Liver (tissue), 9 donors: ENCODE results near the gene ODC1. TPM values are rescaled to one million over a fixed set of nuclear protein-coding genes. Genes with fewer than 3 reads are reported as not detected.

ENCODE experiments used
- DNase-seq: peaks from one replicate; pipeline ENCODE4 v3.0.0-alpha.2; 2017; ENCODE audit warnings: low spot score
- H3K27ac ChIP-seq, 2 donors: one replicate each; pipeline ENCODE4 v1.7.0; 2013; ENCODE audit warnings: inconsistent platforms in 2 of 2, low read length in 2 of 2, control low read depth in 1 of 2, low read depth in 1 of 2, mild to moderate bottlenecking in 1 of 2
- H3K27me3 ChIP-seq, 4 donors: one replicate each; pipeline versions ENCODE4 v1.6.1 to v1.7.0; 2013; ENCODE audit warnings: low read length in 3 of 4, inconsistent platforms in 1 of 4, mild to moderate bottlenecking in 1 of 4, moderate library complexity in 1 of 4; ENCODE audit not compliant: control insufficient read depth in 4 of 4, insufficient read depth in 4 of 4
- H3K36me3 ChIP-seq, 4 donors: one replicate each; pipeline versions ENCODE4 v1.6.1 to v1.7.0; 2013; ENCODE audit warnings: low read length in 3 of 4, mild to moderate bottlenecking in 3 of 4, low read depth in 1 of 4, moderate library complexity in 1 of 4; ENCODE audit not compliant: control insufficient read depth in 4 of 4, insufficient read depth in 3 of 4
- H3K4me1 ChIP-seq, 4 donors: one replicate each; pipeline versions ENCODE4 v1.6.1 to v1.7.0; 2013; ENCODE audit warnings: low read length in 3 of 4, mild to moderate bottlenecking in 3 of 4, moderate library complexity in 1 of 4; ENCODE audit not compliant: control insufficient read depth in 4 of 4, insufficient read depth in 4 of 4
- H3K4me3 ChIP-seq, 3 donors: one replicate each; pipeline versions ENCODE4 v1.6.1 to v1.7.0; 2013; ENCODE audit warnings: low read length in 3 of 3, control low read depth in 1 of 3, low read depth in 1 of 3, mild to moderate bottlenecking in 1 of 3
- H3K9ac ChIP-seq, 2 donors: one replicate each; pipeline ENCODE4 v1.7.0; 2013; ENCODE audit warnings: low read length in 2 of 2, mild to moderate bottlenecking in 2 of 2, moderate library complexity in 2 of 2, control low read depth in 1 of 2, low read depth in 1 of 2
- H3K9me3 ChIP-seq, 4 donors: one replicate each; pipeline versions ENCODE4 v1.6.1 to v1.7.0; 2013; ENCODE audit warnings: low read length in 3 of 4; ENCODE audit not compliant: control insufficient read depth in 4 of 4
- EGR1 ChIP-seq, 2 donors: IDR thresholded peaks; 2 replicates each; pipeline ENCODE4 v1.6.1; 2016 to 2018; ENCODE audit warnings: antibody characterized with exemption in 2 of 2, low read depth in 2 of 2
- FOXA1 ChIP-seq: IDR thresholded peaks from 2 replicates; pipeline ENCODE4 v1.6.1; 2016; ENCODE audit warnings: antibody characterized with exemption
- FOXA2 ChIP-seq: IDR thresholded peaks from 2 replicates; pipeline ENCODE4 v1.6.1; 2016; ENCODE audit warnings: antibody characterized with exemption
- GABPA ChIP-seq, 2 donors: IDR thresholded peaks in 1 of 2; conservative IDR thresholded peaks in 1 of 2; 2 replicates each; pipeline ENCODE4 v1.6.1; 2016; ENCODE audit warnings: antibody characterized with exemption in 2 of 2, mild to moderate bottlenecking in 1 of 2, moderate library complexity in 1 of 2
- HNF4A ChIP-seq, 2 donors: conservative IDR thresholded peaks; 2 replicates each; pipeline ENCODE4 v1.6.1; 2016; ENCODE audit warnings: antibody characterized with exemption in 2 of 2, mild to moderate bottlenecking in 2 of 2
- HNF4G ChIP-seq: IDR thresholded peaks from 2 replicates; pipeline ENCODE4 v1.6.1; 2016; ENCODE audit warnings: antibody characterized with exemption
- JUND ChIP-seq, 2 donors: IDR thresholded peaks; 2 replicates each; pipeline ENCODE4 v1.6.1; 2016; ENCODE audit warnings: antibody characterized with exemption in 2 of 2
- NR2F2 ChIP-seq: IDR thresholded peaks from 2 replicates; pipeline ENCODE4 v1.6.1; 2016; ENCODE audit warnings: antibody characterized with exemption
- RAD21 ChIP-seq, 2 donors: IDR thresholded peaks; 2 replicates each; pipeline ENCODE4 v1.6.1; 2016; ENCODE audit warnings: antibody characterized with exemption in 2 of 2, mild to moderate bottlenecking in 2 of 2
- SP1 ChIP-seq: IDR thresholded peaks from 2 replicates; pipeline ENCODE4 v1.6.1; 2018; ENCODE audit warnings: antibody characterized with exemption, mild to moderate bottlenecking
- YY1 ChIP-seq: IDR thresholded peaks from 2 replicates; pipeline ENCODE4 v1.6.1; 2016; ENCODE audit warnings: antibody characterized with exemption, mild to moderate bottlenecking
- WGBS: extraction: QIAGEN DNeasy Blood & Tissue Kit; methylation state at CpG from one replicate; pipeline ENCODE4 v1.1.7; 2013; 5-methylcytosine and 5-hydroxymethylcytosine counted together
- polyA plus RNA-seq, 2 donors: library from polyadenylated mRNA; stranded (reverse) in 1 of 2; unstranded in 1 of 2; fragments of 200-250 nt in 1 of 2; fragments of >200 nt in 1 of 2; fragmentation: Nextera tagmentation in 1 of 2; extraction: Ambion mirVana in 1 of 2; gene quantifications; one replicate each; pipeline versions ENCODE4 v1.2.1 to v1.2.3, GENCODE V29; 2013 to 2015
- total RNA-seq, 2 donors: library from RNA; depleted of rRNA; stranded (reverse); fragments of >200 nt; gene quantifications; one replicate each; pipeline ENCODE4 v1.2.3, GENCODE V29; 2014
- TF ChIP-seq, protein P1 (sequence below): IDR thresholded peaks from 2 replicates; pipeline ENCODE4 v1.6.1; 2016; ENCODE audit warnings: antibody characterized with exemption
- TF ChIP-seq, protein P2 (sequence below): fragments of 150-350 bp; IDR thresholded peaks from 2 replicates; pipeline ENCODE4 v1.5.1; 2017; ENCODE audit warnings: improper control_type of control experiment, low read depth, low read length; ENCODE audit not compliant: missing input control
- TF ChIP-seq, protein P3 (sequence below): IDR thresholded peaks from 2 replicates; pipeline ENCODE4 v1.6.1; 2016; ENCODE audit warnings: antibody characterized with exemption
- TF ChIP-seq, protein P4 (sequence below): IDR thresholded peaks from 2 replicates; pipeline ENCODE4 v1.6.1; 2016; ENCODE audit warnings: antibody characterized with exemption, mild to moderate bottlenecking
- TF ChIP-seq, protein P5 (sequence below): IDR thresholded peaks from 2 replicates; pipeline ENCODE4 v1.6.1; 2016; ENCODE audit warnings: antibody characterized with exemption
- donor health status: healthy.
- donor health status: healthy.
- donor health status: healthy.
- donor health status: healthy.
- donor health status: healthy.

ODC1 gene
- total and polyA plus RNA-seq, 4 donors, result 8.3 to 75.8 (median 48.1) TPM

DNA sequence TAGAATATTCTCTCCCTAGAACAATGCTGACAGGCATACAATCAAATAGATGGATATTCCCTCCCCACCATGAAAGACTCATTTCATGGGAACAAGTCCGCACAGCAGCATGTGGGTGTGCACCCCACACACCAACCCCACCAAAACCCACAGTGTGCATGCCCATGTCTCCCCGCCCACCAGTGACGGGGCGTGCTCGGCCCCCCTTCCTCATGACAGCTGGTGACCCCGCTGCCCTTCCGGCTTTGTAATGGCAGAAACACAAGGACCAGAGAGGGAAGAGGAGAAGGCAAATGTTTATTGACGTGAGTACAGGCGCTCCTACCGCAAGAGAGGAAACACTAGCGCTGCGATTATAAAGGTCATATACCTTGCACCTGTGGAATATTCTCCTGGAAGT, 30.8 kb upstream of the ODC1 start:
- no peak for DNase-seq
- peaks cover 0 to 2% (median 0%) of the 10 kb centered on the region in 4 donors for H3K4me1 ChIP-seq
- H3K9me3 ChIP-seq, result no peaks in the 10 kb centered on the region
- no peak overlapping the region for H3K9ac ChIP-seq
- H3K27me3 ChIP-seq, result no peaks in the 10 kb centered on the region
- TF ChIP-seq HNF4G (no peak), NR2F2 (no peak), JUND (IDR thresholded peaks at IDR 0.05) (no peak), EGR1 (IDR thresholded peaks at IDR 0.05; ENCODE audit: low read depth in 2 of 2) (no peak), YY1 (no peak), HNF4A (conservative IDR thresholded peaks at IDR 0.05) (no peak), FOXA2 (no peak), FOXA1 (no peak), GABPA (IDR thresholded peaks at IDR 0.05 in 1 of 2, conservative IDR thresholded peaks at IDR 0.05 in 1 of 2) (no peak), SP1 (no peak), RAD21 (IDR thresholded peaks at IDR 0.05) (no peak)
- TF ChIP-seq, protein P1, sequence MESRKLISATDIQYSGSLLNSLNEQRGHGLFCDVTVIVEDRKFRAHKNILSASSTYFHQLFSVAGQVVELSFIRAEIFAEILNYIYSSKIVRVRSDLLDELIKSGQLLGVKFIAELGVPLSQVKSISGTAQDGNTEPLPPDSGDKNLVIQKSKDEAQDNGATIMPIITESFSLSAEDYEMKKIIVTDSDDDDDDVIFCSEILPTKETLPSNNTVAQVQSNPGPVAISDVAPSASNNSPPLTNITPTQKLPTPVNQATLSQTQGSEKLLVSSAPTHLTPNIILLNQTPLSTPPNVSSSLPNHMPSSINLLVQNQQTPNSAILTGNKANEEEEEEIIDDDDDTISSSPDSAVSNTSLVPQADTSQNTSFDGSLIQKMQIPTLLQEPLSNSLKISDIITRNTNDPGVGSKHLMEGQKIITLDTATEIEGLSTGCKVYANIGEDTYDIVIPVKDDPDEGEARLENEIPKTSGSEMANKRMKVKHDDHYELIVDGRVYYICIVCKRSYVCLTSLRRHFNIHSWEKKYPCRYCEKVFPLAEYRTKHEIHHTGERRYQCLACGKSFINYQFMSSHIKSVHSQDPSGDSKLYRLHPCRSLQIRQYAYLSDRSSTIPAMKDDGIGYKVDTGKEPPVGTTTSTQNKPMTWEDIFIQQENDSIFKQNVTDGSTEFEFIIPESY, result no peak
- TF ChIP-seq, protein P2, sequence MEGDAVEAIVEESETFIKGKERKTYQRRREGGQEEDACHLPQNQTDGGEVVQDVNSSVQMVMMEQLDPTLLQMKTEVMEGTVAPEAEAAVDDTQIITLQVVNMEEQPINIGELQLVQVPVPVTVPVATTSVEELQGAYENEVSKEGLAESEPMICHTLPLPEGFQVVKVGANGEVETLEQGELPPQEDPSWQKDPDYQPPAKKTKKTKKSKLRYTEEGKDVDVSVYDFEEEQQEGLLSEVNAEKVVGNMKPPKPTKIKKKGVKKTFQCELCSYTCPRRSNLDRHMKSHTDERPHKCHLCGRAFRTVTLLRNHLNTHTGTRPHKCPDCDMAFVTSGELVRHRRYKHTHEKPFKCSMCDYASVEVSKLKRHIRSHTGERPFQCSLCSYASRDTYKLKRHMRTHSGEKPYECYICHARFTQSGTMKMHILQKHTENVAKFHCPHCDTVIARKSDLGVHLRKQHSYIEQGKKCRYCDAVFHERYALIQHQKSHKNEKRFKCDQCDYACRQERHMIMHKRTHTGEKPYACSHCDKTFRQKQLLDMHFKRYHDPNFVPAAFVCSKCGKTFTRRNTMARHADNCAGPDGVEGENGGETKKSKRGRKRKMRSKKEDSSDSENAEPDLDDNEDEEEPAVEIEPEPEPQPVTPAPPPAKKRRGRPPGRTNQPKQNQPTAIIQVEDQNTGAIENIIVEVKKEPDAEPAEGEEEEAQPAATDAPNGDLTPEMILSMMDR, result no peak
- TF ChIP-seq, protein P3, sequence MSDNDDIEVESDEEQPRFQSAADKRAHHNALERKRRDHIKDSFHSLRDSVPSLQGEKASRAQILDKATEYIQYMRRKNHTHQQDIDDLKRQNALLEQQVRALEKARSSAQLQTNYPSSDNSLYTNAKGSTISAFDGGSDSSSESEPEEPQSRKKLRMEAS, result no peak
- TF ChIP-seq, protein P4, sequence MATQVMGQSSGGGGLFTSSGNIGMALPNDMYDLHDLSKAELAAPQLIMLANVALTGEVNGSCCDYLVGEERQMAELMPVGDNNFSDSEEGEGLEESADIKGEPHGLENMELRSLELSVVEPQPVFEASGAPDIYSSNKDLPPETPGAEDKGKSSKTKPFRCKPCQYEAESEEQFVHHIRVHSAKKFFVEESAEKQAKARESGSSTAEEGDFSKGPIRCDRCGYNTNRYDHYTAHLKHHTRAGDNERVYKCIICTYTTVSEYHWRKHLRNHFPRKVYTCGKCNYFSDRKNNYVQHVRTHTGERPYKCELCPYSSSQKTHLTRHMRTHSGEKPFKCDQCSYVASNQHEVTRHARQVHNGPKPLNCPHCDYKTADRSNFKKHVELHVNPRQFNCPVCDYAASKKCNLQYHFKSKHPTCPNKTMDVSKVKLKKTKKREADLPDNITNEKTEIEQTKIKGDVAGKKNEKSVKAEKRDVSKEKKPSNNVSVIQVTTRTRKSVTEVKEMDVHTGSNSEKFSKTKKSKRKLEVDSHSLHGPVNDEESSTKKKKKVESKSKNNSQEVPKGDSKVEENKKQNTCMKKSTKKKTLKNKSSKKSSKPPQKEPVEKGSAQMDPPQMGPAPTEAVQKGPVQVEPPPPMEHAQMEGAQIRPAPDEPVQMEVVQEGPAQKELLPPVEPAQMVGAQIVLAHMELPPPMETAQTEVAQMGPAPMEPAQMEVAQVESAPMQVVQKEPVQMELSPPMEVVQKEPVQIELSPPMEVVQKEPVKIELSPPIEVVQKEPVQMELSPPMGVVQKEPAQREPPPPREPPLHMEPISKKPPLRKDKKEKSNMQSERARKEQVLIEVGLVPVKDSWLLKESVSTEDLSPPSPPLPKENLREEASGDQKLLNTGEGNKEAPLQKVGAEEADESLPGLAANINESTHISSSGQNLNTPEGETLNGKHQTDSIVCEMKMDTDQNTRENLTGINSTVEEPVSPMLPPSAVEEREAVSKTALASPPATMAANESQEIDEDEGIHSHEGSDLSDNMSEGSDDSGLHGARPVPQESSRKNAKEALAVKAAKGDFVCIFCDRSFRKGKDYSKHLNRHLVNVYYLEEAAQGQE, result no peak
- TF ChIP-seq, protein P5, sequence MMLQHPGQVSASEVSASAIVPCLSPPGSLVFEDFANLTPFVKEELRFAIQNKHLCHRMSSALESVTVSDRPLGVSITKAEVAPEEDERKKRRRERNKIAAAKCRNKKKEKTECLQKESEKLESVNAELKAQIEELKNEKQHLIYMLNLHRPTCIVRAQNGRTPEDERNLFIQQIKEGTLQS, result no peak
- H3K36me3 ChIP-seq, result no peaks in the 10 kb centered on the region
- H3K4me3 ChIP-seq, result no peak overlapping the region
- WGBS, result 93% methylated on average over 12 of the region's 12 CpGs
- H3K27ac ChIP-seq, result no peak overlapping the region

DNA sequence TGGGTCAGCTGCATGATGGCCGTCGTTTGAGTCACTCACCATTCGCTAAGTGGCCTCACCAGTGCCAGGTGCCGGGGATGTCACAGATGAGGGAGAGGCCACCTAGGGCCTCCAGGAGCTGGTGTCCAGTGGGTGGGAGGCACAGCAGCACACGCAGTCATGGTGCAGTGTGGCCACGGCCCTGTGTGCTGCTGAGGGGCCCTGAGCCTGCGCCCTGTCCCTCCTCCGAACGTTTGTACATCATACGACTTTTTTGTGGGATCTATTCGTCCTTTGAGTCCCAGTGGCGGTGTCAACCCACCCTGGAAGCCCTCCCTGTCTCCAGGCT, 30.1 kb upstream of the ODC1 start:
- no peak overlapping the region for H3K27ac ChIP-seq
- H3K9me3 ChIP-seq, result no peaks in the 10 kb centered on the region
- no peaks in the 10 kb centered on the region for H3K27me3 ChIP-seq
- H3K9ac ChIP-seq, result no peak overlapping the region
- no peaks in the 10 kb centered on the region for H3K36me3 ChIP-seq
- WGBS, result 86% methylated on average over 12 of the region's 12 CpGs
- H3K4me1 ChIP-seq, result peaks cover 0 to 2% (median 0%) of the 10 kb centered on the region in 4 donors
- no peak for DNase-seq
- no peak overlapping the region for H3K4me3 ChIP-seq
- TF ChIP-seq GABPA (IDR thresholded peaks at IDR 0.05 in 1 of 2, conservative IDR thresholded peaks at IDR 0.05 in 1 of 2) (no peak), RAD21 (IDR thresholded peaks at IDR 0.05) (no peak)
